Activated CD8-positive, alpha-beta T cell treated with anti-CD3 and anti-CD28 coated beads, Interleukin-2, amount 10 ng/mL, durations not matched to agents 7 days and 5 days (primary cell): ENCODE data around the gene CTIF. TPM values are rescaled to one million over a fixed set of nuclear protein-coding genes. Genes with fewer than 3 reads are reported as not detected.

Source experiments
- ATAC-seq: fragments of 150-1000 bp; cut with Tn5 transposase; one replicate; pipeline ENCODE4 v1.10.0; 2021; ENCODE audit warnings: moderate library complexity
- CTCF ChIA-PET: fragments of 350-600 bp; sonication (Branson Sonifier 250); formaldehyde crosslinking; loops from one replicate; lab custom pipeline; 2021; ENCODE audit warnings: antibody characterized with exemption; lab: Charles Lee
- POLR2A ChIA-PET: fragments of 350-600 bp; sonication (Branson Sonifier 250); formaldehyde crosslinking; loops from one replicate; lab custom pipeline; 2021; ENCODE audit warnings: antibody characterized with exemption; lab: Charles Lee
- DNase-seq: peaks from one replicate; pipeline ENCODE4 v3.0.0-alpha.2; 2020
- H3K27ac Mint-ChIP-seq: one replicate; pipeline ENCODE4 v1.8.0; 2021; ENCODE audit warnings: mild to moderate bottlenecking, mixed read lengths
- H3K27me3 Mint-ChIP-seq: one replicate; pipeline ENCODE4 v1.8.0; 2021; ENCODE audit warnings: low read depth, mixed read lengths
- H3K36me3 Mint-ChIP-seq: one replicate; pipeline ENCODE4 v1.8.0; 2021; ENCODE audit warnings: low read depth, mixed read lengths
- H3K4me1 Mint-ChIP-seq: one replicate; pipeline ENCODE4 v1.8.0; 2021; ENCODE audit warnings: low read depth, mixed read lengths
- H3K4me3 Mint-ChIP-seq: one replicate; pipeline ENCODE4 v1.8.0; 2021; ENCODE audit warnings: mild to moderate bottlenecking, mixed read lengths
- H3K9me3 Mint-ChIP-seq: one replicate; pipeline ENCODE4 v1.8.0; 2022; ENCODE audit warnings: mixed read lengths; ENCODE audit not compliant: insufficient read depth
- total RNA-seq, 2 experiments: library from RNA; stranded (reverse); gene quantifications; one replicate each; pipeline ENCODE4 v1.2.3, GENCODE V29; 2021

Gene CTIF
- total RNA-seq, 2 experiments from 2014 or later = 1.3 to 2.1 TPM

DNA sequence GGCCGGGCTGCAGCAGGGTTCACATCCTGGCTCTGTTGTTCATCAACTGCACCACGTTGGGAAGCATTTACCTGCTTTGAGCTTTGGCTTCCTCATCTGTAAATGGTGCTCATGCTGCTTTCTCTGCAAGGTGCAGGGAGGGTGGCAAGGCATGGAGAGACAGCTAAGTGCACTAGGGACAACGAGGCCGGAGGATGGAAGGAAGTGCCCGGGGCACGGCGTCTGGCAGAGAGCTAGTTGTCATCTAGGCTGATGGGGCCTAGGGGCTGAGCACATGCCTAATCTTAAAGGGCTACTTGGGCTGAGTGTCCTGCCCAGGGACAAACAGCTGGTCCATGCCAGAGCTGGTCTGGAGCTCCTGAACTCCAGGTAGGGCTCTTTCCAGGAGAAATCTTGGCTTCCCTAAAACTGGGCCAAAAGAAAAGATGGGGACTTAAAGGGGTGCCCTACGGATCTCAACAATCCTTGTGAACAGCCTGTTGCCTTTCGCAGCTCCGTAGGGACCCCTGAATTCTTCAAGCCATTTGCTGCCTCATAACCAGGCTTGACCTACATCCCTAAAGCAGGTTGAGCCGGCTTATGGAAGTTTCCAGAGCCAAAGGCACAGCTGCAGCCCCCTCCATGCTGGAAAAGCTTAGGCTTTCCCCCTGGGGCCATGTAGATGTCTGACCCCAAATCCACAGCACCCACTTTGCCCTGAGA is 281.1 kb downstream of the CTIF start:
- DNase-seq (no peak), ATAC-seq (no peak)
- Mint-ChIP-seq H3K9me3 (no peaks in the 10 kb centered on the region), H3K27ac (no peak overlapping the region), H3K4me3 (no peak overlapping the region), H3K36me3 (peaks cover 24% of the 10 kb centered on the region), H3K27me3 (no peaks in the 10 kb centered on the region), H3K4me1 (peaks cover 32% of the 10 kb centered on the region)
- CTCF ChIA-PET = interaction anchor here (1.1 to 1.6 kb wide), 3 partner anchors 10 to 42 kb away, joined by 4 to 5 read pairs (median 5); no protein-coding TSS in a partner anchor
- POLR2A ChIA-PET = interaction anchor here (0.6 to 1.1 kb wide), 2 partner anchors 19 to 657 kb away, joined by 3 to 4 read pairs; no protein-coding TSS in a partner anchor

GRCh38 chr18:48820483-48821250 is 281.8 kb downstream of the CTIF start:
- ATAC-seq (no peak), DNase-seq (no peak)
- Mint-ChIP-seq H3K27ac (peak overlapping the region; percentile 55), H3K4me3 (no peak overlapping the region), H3K36me3 (peaks cover 28% of the 10 kb centered on the region), H3K27me3 (no peaks in the 10 kb centered on the region), H3K9me3 (no peaks in the 10 kb centered on the region), H3K4me1 (peaks cover 27% of the 10 kb centered on the region)
- ChIA-PET CTCF (interaction anchor here (1.1 to 1.6 kb wide), 3 partner anchors 10 to 43 kb away, joined by 4 to 5 read pairs (median 5); no protein-coding TSS in a partner anchor), POLR2A (interaction anchor here (0.6 kb wide), 2 partner anchors 105 to 656 kb away, joined by 3 to 4 read pairs; no protein-coding TSS in a partner anchor)

- ChIA-PET CTCF (interaction anchor here (1.6 kb wide), 1 partner anchor 24 kb away, joined by 4 read pairs; no protein-coding TSS in a partner anchor), POLR2A (interaction anchor here (0.6 kb wide), 1 partner anchor 104 kb away, joined by 4 read pairs; no protein-coding TSS in a partner anchor)
- no peaks in the 10 kb centered on the region for H3K9me3 Mint-ChIP-seq
- peaks cover 26% of the 10 kb centered on the region for H3K36me3 Mint-ChIP-seq
- peak overlapping the region; percentile 55 for H3K27ac Mint-ChIP-seq
- H3K4me3 Mint-ChIP-seq = no peak overlapping the region
- DNase-seq = no peak
- H3K4me1 Mint-ChIP-seq = peaks cover 21% of the 10 kb centered on the region
- ATAC-seq = no peak
- H3K27me3 Mint-ChIP-seq = no peaks in the 10 kb centered on the region
Measured at GRCh38 chr18:48821251-48821590, 282.4 kb downstream of the CTIF start.

DNA sequence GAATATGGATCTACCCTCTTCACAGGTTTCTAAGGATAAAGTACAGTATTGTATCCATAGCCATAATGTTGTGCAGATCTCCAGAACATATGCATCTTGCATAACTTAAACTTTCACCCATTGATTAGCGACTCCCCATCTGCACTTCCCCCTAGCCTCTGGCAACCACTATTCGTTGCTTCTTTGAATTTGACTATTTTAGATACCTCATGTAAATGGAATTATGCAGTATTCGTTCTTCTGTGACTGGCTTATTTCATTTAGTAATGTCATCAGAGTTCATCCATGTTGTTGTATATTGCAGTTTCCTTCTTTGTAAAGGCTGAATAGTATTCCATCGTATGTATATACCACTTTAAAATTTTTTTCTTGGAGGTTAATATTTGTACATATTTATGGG is 283.0 kb downstream of the CTIF start:
- Mint-ChIP-seq H3K4me3 (no peak overlapping the region), H3K4me1 (peaks cover 17% of the 10 kb centered on the region), H3K27ac (no peak overlapping the region), H3K36me3 (peaks cover 22% of the 10 kb centered on the region), H3K27me3 (no peaks in the 10 kb centered on the region), H3K9me3 (no peaks in the 10 kb centered on the region)
- ATAC-seq (no peak), DNase-seq (no peak)
- POLR2A ChIA-PET = interaction anchor here (0.6 to 1.5 kb wide), 2 partner anchors 11 to 15 kb away, joined by 3 to 5 read pairs; no protein-coding TSS in a partner anchor
- CTCF ChIA-PET = interaction anchor here (1.6 kb wide), 1 partner anchor 25 kb away, joined by 4 read pairs; no protein-coding TSS in a partner anchor

DNA sequence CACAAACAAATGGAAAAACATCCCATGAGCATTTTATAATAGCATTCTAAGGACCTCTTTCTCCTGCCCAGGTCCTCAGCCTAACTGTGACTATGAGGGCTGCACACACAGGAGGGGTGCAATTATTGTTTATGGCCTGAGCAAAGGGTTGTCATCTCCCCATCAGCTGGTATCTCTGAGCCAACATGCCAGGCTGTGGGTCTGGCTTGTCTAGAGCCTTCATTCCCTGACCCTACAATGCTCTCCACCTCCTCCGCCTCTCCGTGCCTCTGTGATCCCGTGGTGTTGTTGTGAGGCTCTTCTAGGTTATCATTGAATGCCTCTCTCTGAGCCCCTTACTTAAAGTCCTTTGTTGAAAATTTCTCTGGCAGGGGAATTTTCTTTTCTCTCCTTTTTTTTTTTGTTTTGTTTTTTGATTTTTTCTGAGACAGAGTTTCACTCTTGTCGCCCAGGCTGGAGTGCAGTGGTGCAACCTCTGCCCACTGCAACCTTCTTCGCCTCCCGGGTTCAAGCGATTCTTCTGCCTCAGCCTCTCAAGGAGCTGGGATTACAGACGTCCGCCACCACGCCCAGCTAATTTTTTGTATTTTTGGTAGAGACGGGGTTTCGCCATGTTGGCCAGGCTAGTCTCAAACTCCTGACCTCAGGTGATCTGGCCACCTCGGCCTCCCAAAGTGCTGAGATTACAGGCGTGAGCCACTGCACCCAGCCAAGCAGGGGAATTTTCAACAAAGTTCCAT is 285.6 kb downstream of the CTIF start:
- ChIA-PET CTCF (no interaction called here), POLR2A (no interaction called here)
- Mint-ChIP-seq H3K36me3 (peaks cover 22% of the 10 kb centered on the region), H3K9me3 (no peaks in the 10 kb centered on the region), H3K4me1 (peaks cover 22% of the 10 kb centered on the region), H3K27me3 (no peaks in the 10 kb centered on the region), H3K27ac (no peak overlapping the region), H3K4me3 (no peak overlapping the region)
- ATAC-seq (no peak), DNase-seq (peak; percentile 4)

GRCh38 chr18:48825101-48825745 is 286.4 kb downstream of the CTIF start:
- H3K4me3 Mint-ChIP-seq = no peak overlapping the region
- H3K27me3 Mint-ChIP-seq = no peaks in the 10 kb centered on the region
- H3K9me3 Mint-ChIP-seq = no peaks in the 10 kb centered on the region
- ATAC-seq (no peak), DNase-seq (peak; percentile 10)
- peaks cover 22% of the 10 kb centered on the region for H3K36me3 Mint-ChIP-seq
- POLR2A ChIA-PET = no interaction called here
- H3K4me1 Mint-ChIP-seq = peaks cover 27% of the 10 kb centered on the region
- H3K27ac Mint-ChIP-seq = no peak overlapping the region
- CTCF ChIA-PET = no interaction called here

DNA sequence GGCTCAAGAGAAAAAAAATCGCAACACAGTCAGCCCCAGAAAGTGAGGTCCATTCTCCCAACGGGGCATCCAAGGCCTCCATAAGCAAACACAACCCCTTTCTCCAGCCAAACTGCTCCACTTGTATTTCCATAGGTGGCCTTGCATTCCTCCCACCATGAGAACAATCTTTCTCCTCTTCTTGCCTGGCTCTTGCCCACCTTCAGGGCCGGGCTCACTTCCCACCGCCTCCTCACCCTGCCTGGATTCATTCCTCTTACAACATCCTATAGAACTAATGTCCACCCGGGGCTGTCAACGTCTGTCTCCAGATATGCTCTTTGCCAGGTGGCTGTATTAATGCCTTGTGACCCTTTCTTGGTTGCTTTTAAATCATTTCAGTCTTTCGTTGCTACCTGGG is 287.4 kb downstream of the CTIF start:
- ATAC-seq = no peak
- no peaks in the 10 kb centered on the region for H3K9me3 Mint-ChIP-seq
- no peak overlapping the region for H3K27ac Mint-ChIP-seq
- no peak overlapping the region for H3K4me3 Mint-ChIP-seq
- H3K4me1 Mint-ChIP-seq = peaks cover 27% of the 10 kb centered on the region
- CTCF ChIA-PET = no interaction called here
- POLR2A ChIA-PET = no interaction called here
- H3K27me3 Mint-ChIP-seq = no peaks in the 10 kb centered on the region
- DNase-seq = peak; percentile 18
- H3K36me3 Mint-ChIP-seq = peaks cover 23% of the 10 kb centered on the region

DNA sequence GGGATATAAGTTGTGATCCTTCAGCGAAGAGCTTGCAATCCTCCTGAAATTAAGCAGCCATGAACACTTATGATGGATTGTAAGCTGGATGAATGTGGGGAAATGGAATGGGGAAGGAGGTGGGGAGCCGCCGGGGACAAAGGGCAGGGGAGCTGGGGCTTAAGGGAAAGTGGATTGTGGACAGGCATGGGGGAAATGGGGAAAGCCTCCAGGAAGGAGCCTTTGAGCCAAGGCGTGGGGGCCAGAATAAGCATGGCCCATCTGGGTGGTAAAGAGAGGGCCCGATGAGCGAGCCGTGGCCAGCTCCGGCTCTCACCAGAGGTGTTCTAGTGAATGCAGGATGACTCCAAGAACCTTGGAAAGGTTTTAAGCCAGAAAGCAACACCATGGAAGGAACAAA is 288.0 kb downstream of the CTIF start:
- POLR2A ChIA-PET = no interaction called here
- Mint-ChIP-seq H3K27me3 (no peaks in the 10 kb centered on the region), H3K27ac (no peak overlapping the region), H3K9me3 (no peaks in the 10 kb centered on the region), H3K4me3 (no peak overlapping the region), H3K4me1 (peaks cover 27% of the 10 kb centered on the region), H3K36me3 (peaks cover 25% of the 10 kb centered on the region)
- DNase-seq = peak; percentile 6
- ATAC-seq = no peak
- CTCF ChIA-PET = interaction anchor here (1.1 kb wide), 1 partner anchor 12 kb away, joined by 3 read pairs; no protein-coding TSS in a partner anchor

DNA sequence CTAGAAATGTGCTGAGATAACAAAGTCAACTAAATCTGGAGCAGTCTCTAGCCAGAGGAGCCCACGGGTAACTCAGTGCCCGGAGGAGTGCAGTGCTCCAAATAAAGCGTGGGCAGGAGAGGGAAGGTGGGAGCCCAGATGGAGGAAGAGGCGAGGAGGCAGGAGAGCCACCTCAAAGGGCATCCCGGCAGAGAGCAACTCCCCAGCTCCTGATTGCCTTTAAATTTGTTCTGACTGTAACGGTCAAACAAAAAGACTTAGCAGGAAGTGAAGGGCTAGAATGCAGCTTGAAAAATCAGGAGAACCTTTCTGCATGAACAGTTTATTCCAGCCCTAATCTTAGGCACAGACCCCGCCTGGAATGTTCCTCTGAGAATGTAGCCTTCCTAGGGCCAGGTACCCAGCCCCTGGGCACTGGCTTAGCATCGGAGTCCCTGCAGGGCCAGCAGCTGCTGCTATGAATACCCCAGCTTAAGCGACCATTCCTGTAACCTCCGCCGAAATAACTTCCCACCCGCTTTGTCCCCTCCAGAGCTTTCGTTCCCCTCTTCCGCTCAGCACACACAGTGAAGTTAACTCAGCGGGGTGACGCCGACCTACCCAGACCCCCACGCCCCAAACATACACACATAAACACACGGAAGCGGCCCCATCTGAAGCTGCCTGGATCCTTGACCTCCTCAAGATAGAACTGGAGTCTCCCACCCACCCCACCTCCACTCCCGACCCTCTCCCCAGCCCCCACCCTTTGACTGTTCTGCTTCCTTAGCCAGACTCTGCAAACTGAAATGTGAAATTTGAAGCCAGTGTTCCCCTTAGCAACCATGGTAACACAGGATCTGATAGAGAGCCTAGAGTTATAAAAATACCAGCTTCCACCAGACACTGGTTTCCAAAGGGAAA is 288.7 kb downstream of the CTIF start:
- no peak for ATAC-seq
- no peak overlapping the region for H3K27ac Mint-ChIP-seq
- no peaks in the 10 kb centered on the region for H3K9me3 Mint-ChIP-seq
- peak; percentile 12 for DNase-seq
- H3K27me3 Mint-ChIP-seq = no peaks in the 10 kb centered on the region
- ChIA-PET POLR2A (interaction anchor here (1.0 kb wide), 1 partner anchor 14 kb away, joined by 3 read pairs; no protein-coding TSS in a partner anchor), CTCF (interaction anchor here (1.0 to 1.1 kb wide), 2 partner anchors 11 to 50 kb away, joined by 3 to 4 read pairs; no protein-coding TSS in a partner anchor)
- H3K36me3 Mint-ChIP-seq = peaks cover 25% of the 10 kb centered on the region
- no peak overlapping the region for H3K4me3 Mint-ChIP-seq
- peaks cover 31% of the 10 kb centered on the region for H3K4me1 Mint-ChIP-seq

- H3K9me3 Mint-ChIP-seq = no peaks in the 10 kb centered on the region
- H3K27ac Mint-ChIP-seq = no peak overlapping the region
- POLR2A ChIA-PET = interaction anchor here (1.0 kb wide), 1 partner anchor 14 kb away, joined by 3 read pairs; no protein-coding TSS in a partner anchor
- CTCF ChIA-PET = interaction anchor here (1.0 to 1.1 kb wide), 2 partner anchors 11 to 50 kb away, joined by 3 to 4 read pairs; no protein-coding TSS in a partner anchor
- peaks cover 38% of the 10 kb centered on the region for H3K4me1 Mint-ChIP-seq
- no peak overlapping the region for H3K4me3 Mint-ChIP-seq
- H3K36me3 Mint-ChIP-seq = peaks cover 26% of the 10 kb centered on the region
- peak; percentile 2 for DNase-seq
- no peaks in the 10 kb centered on the region for H3K27me3 Mint-ChIP-seq
- ATAC-seq = no peak
Measured at GRCh38 chr18:48828194-48828545, 289.3 kb downstream of the CTIF start.
